AG04450 (cell line): ENCODE data around the gene PIGO. TPM values are rescaled to one million over a fixed set of nuclear protein-coding genes. Genes with fewer than 3 reads are reported as not detected.

ENCODE experiments used
- CTCF ChIA-PET: fragments of 300-600, 350-600 bp; formaldehyde crosslinking; extraction: SDS; loops from one replicate; lab custom pipeline; 2022; ENCODE audit warnings: antibody characterized with exemption, inconsistent platforms; lab: Charles Lee
- POLR2A ChIA-PET: fragments of 350-600 bp; formaldehyde crosslinking; extraction: SDS; loops from one replicate; lab custom pipeline; 2021; ENCODE audit warnings: antibody characterized with exemption, inconsistent platforms; lab: Yijun Ruan, JAX
- DNase-seq: peaks from one replicate; pipeline ENCODE4 v3.0.0-alpha.2; 2011; ENCODE audit warnings: low read depth, low spot score
- H3K27ac ChIP-seq: one replicate; pipeline ENCODE4 v1.5.1; 2012; ENCODE audit warnings: low read depth, low read length, control low read depth
- H3K27me3 ChIP-seq: one replicate; pipeline ENCODE4 v1.6.0; 2012; ENCODE audit warnings: low read length; ENCODE audit not compliant: control insufficient read depth, insufficient read depth
- H3K4me3 ChIP-seq: 2 replicates; pipeline ENCODE4 v1.5.1; 2011; ENCODE audit warnings: mild to moderate bottlenecking, low read depth, low read length, control low read depth
- H3K9me3 ChIP-seq: 2 replicates; pipeline ENCODE4 v1.5.1; 2012; ENCODE audit warnings: low read length; ENCODE audit not compliant: control insufficient read depth, insufficient read depth
- polyA plus RNA-seq: library from polyadenylated mRNA; depleted of rRNA; stranded (reverse); fragments of >200 nt; gene quantifications from 2 replicates; pipeline ENCODE4 v1.2.3, GENCODE V29; 2011
- TF ChIP-seq, protein P1 (sequence below): IDR thresholded peaks from 2 replicates; pipeline ENCODE4 v1.5.1; 2011; ENCODE audit warnings: low read depth, low read length, control low read depth, inconsistent platforms

Gene PIGO
- polyA plus RNA-seq, 1 experiment, result 14.3 TPM

DNA sequence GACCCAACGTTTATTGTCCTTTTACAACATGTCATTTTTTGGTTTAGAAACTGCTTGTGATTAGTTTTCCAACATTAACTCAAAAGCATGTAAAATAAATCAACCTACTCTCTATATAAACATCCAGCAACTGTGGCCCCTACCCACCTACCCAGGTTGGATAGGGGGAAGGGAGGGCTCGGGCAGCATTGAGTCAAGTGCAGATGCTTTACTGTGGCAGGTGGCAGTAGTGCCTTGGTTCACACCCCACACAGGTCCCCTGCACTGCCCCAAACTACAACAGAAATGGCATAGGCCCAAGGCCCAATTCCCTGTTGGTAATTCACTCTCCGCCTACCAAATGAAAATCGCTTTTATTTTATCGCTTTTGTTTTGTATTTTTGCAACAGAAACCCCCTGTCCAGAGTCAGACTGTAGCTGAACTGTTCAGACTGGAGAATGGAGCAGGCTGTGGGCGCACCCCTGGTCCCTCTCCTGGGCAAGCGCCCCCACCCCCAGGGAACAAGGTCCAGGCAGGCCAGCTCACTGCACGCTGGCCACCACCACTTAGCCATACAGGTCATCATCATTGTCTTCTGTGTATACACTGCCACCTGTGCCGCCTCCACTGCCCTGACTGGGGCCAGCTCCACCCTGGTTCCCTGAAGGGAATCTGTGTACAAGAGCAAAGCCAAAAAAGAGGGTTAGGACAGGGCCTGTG, 39.7 kb downstream of the PIGO start:
- no peak overlapping the region for H3K4me3 ChIP-seq
- ChIA-PET CTCF (no interaction called here), POLR2A (interaction anchor here (0.6 to 1.4 kb wide), 2 partner anchors 16 to 29 kb away, joined by 3 to 10 read pairs; partner anchors contain the start of gene VCP)
- TF ChIP-seq, protein P1, sequence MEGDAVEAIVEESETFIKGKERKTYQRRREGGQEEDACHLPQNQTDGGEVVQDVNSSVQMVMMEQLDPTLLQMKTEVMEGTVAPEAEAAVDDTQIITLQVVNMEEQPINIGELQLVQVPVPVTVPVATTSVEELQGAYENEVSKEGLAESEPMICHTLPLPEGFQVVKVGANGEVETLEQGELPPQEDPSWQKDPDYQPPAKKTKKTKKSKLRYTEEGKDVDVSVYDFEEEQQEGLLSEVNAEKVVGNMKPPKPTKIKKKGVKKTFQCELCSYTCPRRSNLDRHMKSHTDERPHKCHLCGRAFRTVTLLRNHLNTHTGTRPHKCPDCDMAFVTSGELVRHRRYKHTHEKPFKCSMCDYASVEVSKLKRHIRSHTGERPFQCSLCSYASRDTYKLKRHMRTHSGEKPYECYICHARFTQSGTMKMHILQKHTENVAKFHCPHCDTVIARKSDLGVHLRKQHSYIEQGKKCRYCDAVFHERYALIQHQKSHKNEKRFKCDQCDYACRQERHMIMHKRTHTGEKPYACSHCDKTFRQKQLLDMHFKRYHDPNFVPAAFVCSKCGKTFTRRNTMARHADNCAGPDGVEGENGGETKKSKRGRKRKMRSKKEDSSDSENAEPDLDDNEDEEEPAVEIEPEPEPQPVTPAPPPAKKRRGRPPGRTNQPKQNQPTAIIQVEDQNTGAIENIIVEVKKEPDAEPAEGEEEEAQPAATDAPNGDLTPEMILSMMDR, result no peak
- H3K27ac ChIP-seq, result no peak overlapping the region
- no peaks in the 10 kb centered on the region for H3K9me3 ChIP-seq
- no peaks in the 10 kb centered on the region for H3K27me3 ChIP-seq
- no peak for DNase-seq

DNA sequence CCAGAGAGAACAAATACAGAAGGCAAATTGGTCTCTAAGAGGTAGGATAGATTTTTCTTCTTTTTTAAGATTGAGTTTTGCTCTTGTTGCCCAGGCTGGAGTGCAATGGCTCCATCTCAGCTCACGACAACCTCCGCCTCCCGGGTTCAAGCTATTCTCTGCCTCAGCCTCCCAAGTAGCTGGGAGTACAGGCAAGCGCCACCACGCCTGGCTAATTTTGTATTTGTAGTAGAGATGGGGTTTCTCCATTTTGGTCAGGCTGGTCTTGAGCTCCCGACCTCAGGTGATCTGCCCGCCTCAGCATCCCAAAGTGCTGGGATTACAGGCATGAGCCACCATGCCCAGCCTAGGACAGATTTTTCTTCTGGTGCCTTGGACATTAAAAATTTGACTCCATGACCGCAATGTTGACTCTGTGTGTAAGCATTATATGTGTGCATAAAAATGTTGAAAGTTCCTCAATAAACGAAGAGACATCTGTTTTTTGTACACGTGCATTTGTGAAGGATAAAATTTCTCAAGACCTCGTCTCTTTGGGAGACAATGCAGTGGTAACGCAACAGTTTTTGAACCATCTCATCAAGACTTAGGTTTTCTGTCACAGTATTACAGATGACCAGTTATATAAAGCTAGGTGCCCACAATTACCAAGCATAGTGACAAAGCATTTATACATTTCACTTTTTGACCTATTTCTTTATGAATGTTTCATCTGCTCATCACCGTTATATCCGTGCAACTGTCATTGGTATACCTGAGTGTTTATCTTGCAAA, 41.3 kb downstream of the PIGO start:
- H3K27me3 ChIP-seq, result no peaks in the 10 kb centered on the region
- TF ChIP-seq, protein P1, result no peak
- no peaks in the 10 kb centered on the region for H3K9me3 ChIP-seq
- ChIA-PET POLR2A (interaction anchor here (2.4 kb wide), 1 partner anchor 17 kb away, joined by 12 read pairs; the partner anchor contains the start of gene VCP), CTCF (interaction anchor here (1.4 kb wide), 1 partner anchor 155 kb away, joined by 4 read pairs; no protein-coding TSS in a partner anchor)
- no peak for DNase-seq
- no peak overlapping the region for H3K4me3 ChIP-seq
- H3K27ac ChIP-seq, result no peak overlapping the region

DNA sequence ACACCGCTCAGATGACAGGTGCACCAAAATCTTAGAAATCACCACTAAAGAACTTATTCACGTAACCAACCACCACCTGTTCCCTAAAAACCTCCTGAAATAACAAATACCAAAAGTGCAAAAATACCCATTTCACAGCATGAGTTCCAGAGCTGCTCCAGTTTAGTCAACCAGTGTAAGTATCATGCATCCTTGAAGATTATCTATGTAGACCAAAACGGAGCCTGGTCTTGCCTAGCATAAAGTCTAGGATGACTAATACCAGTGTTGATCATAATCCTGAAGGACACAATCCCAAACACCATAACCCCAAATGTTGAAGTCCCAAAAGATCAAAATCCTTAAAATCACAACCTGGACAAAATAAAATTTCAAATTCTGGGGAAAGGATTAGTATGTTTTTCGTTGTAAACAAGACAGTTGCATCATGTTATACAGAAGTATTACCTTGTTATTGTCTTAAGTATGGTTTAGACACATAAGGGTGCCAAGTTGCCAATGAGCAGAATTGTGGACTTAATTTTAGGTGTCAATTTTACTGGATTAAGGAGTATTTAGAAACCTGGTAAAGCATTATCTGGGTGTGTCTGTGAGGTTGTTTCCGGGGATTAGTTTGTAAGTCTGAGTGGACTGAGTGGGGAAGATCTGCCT, 42.1 kb downstream of the PIGO start:
- Histone ChIP-seq H3K9me3 (no peaks in the 10 kb centered on the region), H3K27ac (no peak overlapping the region), H3K27me3 (no peaks in the 10 kb centered on the region), H3K4me3 (no peak overlapping the region)
- POLR2A ChIA-PET, result interaction anchor here (2.4 kb wide), 1 partner anchor 17 kb away, joined by 12 read pairs; the partner anchor contains the start of gene VCP
- CTCF ChIA-PET, result interaction anchor here (1.4 kb wide), 1 partner anchor 155 kb away, joined by 4 read pairs; no protein-coding TSS in a partner anchor
- TF ChIP-seq, protein P1, result no peak
- DNase-seq, result no peak

DNA sequence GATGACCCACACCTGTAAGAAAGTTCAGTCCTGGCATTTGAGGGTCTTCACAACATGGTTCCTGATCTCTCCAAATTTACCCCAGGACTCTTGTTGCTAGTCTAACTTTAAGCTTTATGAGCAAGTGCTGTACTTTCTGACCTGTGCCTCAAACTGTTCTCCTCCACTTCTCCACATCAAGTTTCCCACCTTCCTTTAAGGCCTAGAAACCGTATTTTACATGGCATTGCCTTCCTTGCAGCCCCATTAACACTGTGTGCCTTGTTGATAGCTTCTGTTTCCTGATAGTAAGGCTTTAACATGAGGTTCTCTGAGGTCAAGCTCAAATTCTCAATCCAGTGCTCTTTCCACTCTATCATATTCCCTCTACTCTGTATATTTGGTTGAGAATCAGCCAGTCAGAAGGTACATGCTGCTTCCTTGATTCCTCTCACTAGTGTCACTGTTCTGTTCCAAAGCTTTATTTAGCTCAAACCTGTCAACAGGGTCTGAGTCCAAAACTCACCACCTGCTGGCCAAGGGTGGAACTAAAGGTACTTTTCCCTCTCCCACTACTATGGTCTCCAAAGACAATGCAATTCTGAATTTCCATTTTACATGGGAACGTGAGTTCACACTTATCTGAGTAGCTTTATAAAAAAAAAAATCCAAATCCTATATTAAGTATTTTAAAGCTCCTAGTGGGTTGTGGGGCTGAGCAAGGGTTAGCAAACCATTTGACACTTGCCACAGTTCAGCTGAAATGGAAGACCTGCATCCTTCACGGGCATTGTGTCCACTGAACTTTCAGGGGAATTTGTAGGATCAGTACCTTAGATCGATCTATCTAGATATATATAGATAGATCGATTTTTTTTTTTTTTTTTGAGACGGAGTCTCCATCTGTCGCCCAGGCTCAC, 45.1 kb downstream of the PIGO start:
- H3K27ac ChIP-seq, result peak overlapping the region; percentile 31
- DNase-seq, result no peak
- H3K9me3 ChIP-seq, result no peaks in the 10 kb centered on the region
- ChIA-PET CTCF (interaction anchor here (0.6 to 3.3 kb wide), 29 partner anchors 8 to 435 kb away, joined by 3 to 76 read pairs (median 5); partner anchors contain the start of genes FANCG, PIGO and VCP), POLR2A (interaction anchor here (0.5 to 2.0 kb wide), 5 partner anchors 8 to 427 kb away, joined by 3 to 11 read pairs (median 4); partner anchors contain the start of gene VCP)
- H3K27me3 ChIP-seq, result no peaks in the 10 kb centered on the region
- TF ChIP-seq, protein P1, result peak; percentile 75
- H3K4me3 ChIP-seq, result no peak overlapping the region
